GM18858 (cell line): ENCODE measurements around the gene STK38L.

Experiments
- ATAC-seq: cut with Tn5 transposase; IDR thresholded peaks from one replicate; pipeline ENCODE4 v1.9.1; 2021; ENCODE audit not compliant: unreplicated experiment

Gene STK38L

DNA sequence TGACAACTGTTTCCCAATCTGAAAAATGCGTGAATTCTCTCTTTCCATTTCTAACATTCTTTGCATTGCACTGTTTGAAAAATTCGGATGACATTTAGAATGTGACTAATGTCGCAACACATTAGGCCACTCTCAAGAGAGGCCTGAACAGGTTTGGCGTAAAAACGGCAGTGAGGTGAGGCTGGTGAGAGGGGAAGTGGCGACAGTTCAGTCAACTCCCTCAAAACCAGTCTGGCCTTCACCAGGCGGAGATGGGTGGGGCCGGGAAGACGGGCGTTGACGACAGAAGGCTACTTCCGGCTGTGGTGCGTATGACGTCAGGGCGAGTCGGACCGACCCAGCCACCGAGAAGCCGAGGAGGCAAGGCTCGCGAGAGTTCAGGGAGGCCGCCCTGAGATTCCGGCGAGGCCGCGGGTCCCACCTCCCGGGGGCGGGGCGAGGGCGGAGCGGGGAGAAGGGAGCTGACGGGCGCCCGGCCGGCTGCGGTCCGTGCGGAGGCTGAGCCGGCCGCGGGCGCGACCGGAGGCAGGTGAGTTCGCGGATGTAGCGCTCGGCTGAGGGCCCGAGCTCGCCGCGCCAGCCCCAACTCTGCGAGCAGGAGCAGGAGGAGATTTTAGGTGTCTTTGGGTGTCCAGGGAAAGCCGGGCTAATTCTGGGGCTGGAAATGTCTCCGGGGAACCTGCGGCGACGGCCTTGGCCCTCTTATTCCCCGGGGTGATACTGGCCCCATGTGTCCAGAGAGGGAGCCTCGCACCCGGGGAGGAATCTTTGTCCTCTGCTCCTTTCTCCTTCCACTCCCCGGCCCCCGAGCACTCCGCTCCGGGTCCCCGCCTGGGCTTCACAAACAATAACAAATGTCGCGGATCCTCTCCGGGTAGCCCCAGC, at the start of gene STK38L:
Gene STK38L (plus strand): TSS at position 483 of the 885 bp plus-strand sequence. CDS start 53,435 bp downstream, outside the sequence.
- ATAC-seq: peak; percentile 70

GRCh38 chr12:27194644-27195043, 49.4 kb upstream of the STK38L start:
- no peak for ATAC-seq

DNA sequence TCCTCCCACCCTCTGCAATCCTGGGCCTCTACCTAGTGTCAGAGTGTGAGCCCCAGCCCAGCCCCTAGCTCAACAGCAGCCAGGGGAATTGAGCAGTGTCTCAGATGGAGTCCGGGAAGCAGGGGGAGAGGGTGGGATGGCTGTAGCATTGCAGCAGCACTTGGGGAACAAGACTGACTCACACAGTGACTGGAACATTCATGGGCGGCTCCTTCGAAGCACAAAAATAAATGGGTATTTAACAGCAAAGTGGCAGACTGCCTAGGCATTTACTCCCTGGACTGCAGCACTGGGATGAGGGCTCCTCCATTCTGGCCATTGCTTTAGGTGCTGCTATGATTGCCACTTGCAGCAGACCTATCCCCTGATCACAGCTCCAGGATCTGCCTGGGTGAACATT, 46.0 kb upstream of the STK38L start:
- no peak for ATAC-seq

- ATAC-seq: no peak
These were observed 44.3 kb upstream of the STK38L start for GRCh38 chr12:27199638-27200300.

DNA sequence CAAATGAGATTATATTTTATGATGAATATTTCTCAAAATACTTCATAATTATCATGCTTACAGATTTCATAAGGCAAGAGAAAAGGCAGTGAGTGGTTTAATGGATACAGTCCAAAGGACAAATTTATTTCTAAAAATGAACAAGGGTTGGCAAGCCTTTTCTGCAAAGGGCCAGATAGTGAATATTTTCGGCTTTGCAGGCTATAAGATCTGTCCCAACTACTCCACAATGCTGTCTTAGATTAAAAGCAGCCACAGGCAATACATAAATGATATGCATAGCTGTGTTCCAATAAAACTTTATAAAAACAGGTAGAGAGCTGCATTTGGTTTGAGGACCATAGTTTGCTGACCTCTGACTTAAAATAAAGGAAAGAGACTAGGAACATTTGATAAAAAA, 42.9 kb upstream of the STK38L start:
- no peak for ATAC-seq

GRCh38 chr12:27206801-27207502, 37.1 kb upstream of the STK38L start:
- ATAC-seq: no peak

- ATAC-seq: peak; percentile 91
These were observed 36.3 kb upstream of the STK38L start for GRCh38 chr12:27207615-27208413.

- ATAC-seq: no peak
These were observed 35.7 kb upstream of the STK38L start for GRCh38 chr12:27208414-27208750.

- no peak for ATAC-seq
These were observed 34.7 kb upstream of the STK38L start for GRCh38 chr12:27209257-27209910.

GRCh38 chr12:27210187-27210586, 33.9 kb upstream of the STK38L start:
- no peak for ATAC-seq

DNA sequence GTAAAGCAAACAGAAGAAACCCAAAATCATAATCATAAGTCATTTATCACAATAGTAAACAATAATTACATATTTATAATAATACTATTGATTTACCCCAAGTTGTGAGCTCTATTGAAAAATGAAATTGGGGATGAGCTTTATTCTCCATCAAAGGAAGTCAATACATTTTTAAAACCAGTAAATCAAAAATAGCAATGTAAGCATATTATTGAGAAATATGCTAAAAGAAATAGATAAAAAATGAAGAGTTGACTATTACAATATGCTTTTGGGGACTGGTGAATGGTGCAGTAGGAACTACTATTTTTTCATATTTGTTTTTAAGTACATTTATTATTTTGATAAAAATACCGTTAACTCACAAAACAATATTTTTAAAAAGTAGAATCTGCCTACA, 31.2 kb upstream of the STK38L start:
- ATAC-seq: no peak

DNA sequence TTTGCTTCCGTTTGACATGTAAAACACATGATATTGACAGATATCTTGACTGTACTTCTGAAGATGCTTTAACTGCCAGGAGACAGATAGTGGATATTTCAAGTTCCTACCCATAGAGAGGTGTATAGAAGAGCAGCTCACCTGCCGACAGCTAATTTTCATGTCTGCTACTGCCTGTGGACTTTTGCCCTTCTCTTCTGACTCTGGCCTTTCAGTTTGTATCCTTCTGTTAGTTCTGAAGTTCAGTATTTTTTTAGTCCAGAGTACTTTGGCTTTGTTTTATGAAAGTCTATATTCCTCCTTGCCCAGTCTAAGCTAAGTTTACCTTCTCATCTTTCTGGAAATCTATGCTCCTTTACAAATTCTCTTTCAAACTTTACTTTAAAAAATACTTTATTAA, 30.8 kb upstream of the STK38L start:
- no peak for ATAC-seq

DNA sequence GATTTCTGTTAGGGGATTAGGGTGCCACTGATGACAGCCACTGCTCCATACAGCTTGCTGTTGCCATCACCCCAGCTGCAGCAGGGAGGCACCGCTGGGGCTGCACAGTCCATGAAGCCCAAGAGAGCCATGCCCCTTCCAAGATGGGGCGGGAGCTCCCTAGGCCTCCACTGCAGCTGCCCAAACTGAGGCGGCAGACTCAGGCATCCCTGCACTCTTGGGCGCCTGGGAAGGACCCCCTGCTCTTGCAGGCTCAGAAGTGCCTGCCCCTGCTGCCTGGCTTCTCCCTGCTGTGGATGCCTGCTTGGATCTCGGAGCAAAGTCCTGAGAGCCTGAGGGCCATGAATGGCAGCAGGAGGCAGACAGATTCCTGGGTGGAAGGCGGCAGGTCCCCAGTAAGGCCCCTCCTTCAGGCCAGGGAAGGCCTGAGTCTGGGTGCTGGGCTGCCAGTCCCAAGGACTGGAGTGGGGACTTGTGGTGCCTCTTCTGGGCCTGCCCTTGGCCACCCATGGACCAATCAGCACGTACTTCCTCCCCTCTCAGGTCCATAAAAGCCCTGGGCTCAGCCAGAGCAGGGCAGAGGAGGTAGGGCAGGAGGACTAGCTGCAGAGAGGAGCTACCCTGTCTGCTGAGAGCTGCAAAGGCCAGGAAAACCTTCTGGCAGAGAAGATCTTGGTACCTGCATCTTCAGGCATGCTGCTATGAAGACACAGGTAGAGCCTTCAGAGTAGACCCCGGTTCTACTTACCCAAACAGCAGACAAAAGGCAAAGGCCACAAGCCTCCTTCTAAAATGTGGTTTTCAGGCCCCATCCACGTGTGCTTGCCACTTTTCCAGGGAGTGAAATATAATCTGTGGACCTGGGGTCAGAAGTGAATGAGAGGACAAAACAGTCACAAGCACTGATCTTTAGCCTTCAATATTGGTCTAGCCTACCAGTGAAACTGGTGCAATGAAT, 30.0 kb upstream of the STK38L start:
- no peak for ATAC-seq

DNA sequence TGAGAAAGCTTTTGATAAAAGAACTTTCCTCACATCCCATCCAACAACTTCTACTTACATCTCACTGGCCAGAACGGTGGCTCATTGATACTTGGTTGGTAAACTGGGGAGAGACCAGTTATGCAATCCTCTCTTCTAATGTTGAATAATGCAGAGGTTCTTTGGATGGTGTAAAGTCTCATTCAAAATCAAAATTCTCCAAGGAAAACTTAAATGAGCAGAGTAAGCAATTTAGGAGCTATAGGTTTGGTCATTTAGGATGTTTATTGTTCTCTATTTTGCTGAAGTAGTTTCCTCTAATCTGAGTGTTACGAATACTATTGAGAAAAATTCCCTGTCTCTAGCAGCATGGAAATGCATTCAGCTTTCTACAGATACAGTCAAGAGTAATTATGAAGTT, 26.5 kb upstream of the STK38L start:
- no peak for ATAC-seq

DNA sequence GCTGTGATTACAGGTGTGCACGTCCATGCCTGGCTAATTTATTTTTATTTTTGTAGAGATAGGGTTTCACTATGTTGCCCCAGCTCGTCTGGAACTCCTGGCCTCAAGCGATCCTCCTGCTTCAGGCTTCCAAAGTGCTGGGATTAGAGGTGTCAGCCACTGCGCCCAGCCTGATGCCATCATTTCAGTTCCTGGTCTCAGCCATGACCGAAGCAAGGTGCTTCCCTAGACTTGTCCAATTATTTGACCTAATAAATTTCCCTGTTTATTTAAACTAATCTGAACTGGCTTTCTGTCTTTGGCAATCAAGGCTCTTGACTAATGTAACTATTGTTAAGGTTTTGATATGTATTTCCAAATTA, 24.4 kb upstream of the STK38L start:
- no peak for ATAC-seq

- peak; percentile 78 for ATAC-seq
These were observed 23.8 kb upstream of the STK38L start for GRCh38 chr12:27220055-27220987.

DNA sequence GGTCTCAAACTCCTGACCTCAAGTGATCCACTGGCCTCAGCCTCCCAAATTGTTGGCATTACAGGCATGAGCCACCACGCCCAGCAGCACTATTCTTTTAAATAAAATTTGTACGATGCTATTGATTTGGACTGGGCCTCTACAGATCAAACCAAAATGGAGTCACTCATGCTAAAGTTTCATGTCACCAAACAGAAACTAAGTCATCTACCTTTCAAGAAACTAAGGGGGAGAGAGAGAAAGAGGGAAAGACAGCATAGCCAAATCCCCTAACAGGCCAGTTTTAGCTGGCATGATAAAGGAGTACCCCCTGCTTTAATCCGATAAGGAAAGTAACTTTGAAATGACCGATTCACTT, 23.1 kb upstream of the STK38L start:
- no peak for ATAC-seq

GRCh38 chr12:27221625-27222387, 22.3 kb upstream of the STK38L start:
- peak; percentile 63 for ATAC-seq
